Fibroblast of mammary gland (primary cell): ENCODE results near the gene PPP1R36.

Experiments used
- DNase-seq: peaks from one replicate; pipeline ENCODE4 v3.0.0-alpha.2; 2010; ENCODE audit warnings: low read depth
- H3K4me3 ChIP-seq: 2 replicates; pipeline ENCODE4 v1.5.1; 2011; ENCODE audit warnings: low read depth, mild to moderate bottlenecking, low read length, moderate library complexity; ENCODE audit not compliant: control insufficient read depth
- CTCF ChIP-seq: conservative IDR thresholded peaks from 2 replicates; pipeline ENCODE4 v1.5.1; 2011; ENCODE audit warnings: low read depth, low read length, inconsistent platforms; ENCODE audit not compliant: control insufficient read depth, insufficient read depth

Gene PPP1R36

GRCh38 chr14:64581363-64581762 lies 31.6 kb downstream of the PPP1R36 start:
- no peak for TF ChIP-seq CTCF
- H3K4me3 ChIP-seq, result no peak overlapping the region
- DNase-seq, result no peak

DNA sequence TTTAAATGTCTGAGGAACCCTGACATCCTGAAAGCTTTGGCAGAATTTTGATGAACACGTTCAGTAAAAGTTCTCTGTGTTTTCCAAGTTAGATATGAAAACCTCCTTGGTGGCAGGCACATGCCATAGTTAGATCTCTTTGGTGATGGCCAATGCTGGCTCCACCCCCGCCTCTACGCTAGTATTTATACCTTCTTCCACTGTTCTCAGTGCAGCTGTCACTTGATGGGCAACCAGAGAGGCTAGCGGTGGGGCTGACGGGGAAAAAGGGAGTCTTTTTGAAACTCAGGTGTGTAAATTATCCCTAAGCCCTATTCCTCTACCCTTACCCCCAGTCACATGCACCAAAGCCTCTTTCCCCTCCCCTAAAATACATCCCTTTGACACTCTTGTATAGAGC lies 32.1 kb downstream of the PPP1R36 start:
- no peak for DNase-seq
- no peak overlapping the region for H3K4me3 ChIP-seq
- TF ChIP-seq CTCF, result no peak

DNA sequence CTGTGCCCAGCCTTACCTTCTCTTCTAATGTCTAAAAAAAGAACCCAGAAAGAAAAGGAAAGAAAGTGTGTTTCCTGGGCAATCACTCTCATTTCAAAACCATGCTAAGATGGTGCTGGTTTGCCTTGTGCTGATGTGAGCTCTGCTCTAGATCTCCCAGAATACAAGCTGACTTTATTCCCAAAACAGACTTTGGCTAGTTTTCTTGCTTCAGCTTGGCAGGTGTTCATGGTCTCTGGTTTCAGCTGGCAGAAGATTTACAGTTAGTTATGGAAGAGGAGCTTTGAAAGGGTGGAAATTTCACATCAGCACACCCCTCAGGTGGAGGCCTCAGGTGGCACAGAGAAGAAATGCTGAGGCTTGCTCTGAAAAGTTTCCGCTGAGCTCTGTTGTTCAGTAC lies 34.4 kb downstream of the PPP1R36 start:
- no peak overlapping the region for H3K4me3 ChIP-seq
- no peak for DNase-seq
- TF ChIP-seq CTCF, result no peak

DNA sequence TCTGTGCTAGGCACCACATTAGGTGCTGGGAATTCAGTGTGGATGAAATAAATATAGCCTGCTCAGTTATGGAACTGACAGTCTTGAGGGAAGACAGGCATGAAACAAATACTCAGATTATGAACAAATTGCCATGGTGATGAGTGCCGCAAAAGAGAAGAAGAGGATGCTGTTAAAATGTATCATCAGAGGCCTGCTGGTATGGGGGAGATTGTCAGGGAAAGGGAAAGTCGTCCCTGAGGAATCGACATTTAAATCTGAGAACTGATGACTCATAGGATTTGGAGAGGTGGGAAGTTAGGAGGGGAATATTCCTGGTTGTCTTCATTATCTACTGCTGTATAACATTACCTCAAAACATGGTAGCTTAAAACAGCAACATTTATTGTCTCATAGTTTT lies 42.0 kb downstream of the PPP1R36 start:
- no peak for TF ChIP-seq CTCF
- peak; percentile 57 for DNase-seq
- H3K4me3 ChIP-seq, result no peak overlapping the region

DNA sequence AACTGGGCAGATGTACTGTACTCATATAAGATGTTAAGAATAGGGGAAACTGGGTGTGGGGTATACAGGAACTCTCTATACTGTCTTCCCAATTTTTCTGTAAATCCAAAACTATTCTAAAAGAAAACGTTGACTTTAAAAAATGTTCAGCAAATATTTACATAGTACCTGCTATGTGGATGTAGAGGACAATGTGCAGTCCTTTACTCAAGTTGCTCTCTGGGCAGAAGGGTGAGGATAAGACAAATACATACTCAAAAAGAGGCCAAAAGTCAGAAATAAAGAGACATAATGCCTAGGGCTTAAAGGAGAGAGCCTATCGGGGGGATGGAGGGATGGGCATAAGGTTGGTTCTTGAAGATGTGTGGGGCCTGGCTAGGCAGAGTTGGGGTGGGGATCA lies 44.7 kb downstream of the PPP1R36 start:
- DNase-seq, result no peak
- no peak for TF ChIP-seq CTCF
- H3K4me3 ChIP-seq, result no peak overlapping the region

- no peak overlapping the region for H3K4me3 ChIP-seq
- DNase-seq, result no peak
- no peak for TF ChIP-seq CTCF
Measured at GRCh38 chr14:64598404-64598803, 48.6 kb downstream of the PPP1R36 start.

GRCh38 chr14:64601571-64601970 lies 51.8 kb downstream of the PPP1R36 start:
- TF ChIP-seq CTCF, result no peak
- no peak for DNase-seq
- H3K4me3 ChIP-seq, result no peak overlapping the region
